HG03064 (cell line): Measurements from ENCODE around the gene PPM1L.

ENCODE experiments used
- ATAC-seq: cut with Tn5 transposase; IDR thresholded peaks from one replicate; pipeline ENCODE4 v1.9.1; 2021; ENCODE audit warnings: low read depth; ENCODE audit not compliant: unreplicated experiment

PPM1L gene

DNA sequence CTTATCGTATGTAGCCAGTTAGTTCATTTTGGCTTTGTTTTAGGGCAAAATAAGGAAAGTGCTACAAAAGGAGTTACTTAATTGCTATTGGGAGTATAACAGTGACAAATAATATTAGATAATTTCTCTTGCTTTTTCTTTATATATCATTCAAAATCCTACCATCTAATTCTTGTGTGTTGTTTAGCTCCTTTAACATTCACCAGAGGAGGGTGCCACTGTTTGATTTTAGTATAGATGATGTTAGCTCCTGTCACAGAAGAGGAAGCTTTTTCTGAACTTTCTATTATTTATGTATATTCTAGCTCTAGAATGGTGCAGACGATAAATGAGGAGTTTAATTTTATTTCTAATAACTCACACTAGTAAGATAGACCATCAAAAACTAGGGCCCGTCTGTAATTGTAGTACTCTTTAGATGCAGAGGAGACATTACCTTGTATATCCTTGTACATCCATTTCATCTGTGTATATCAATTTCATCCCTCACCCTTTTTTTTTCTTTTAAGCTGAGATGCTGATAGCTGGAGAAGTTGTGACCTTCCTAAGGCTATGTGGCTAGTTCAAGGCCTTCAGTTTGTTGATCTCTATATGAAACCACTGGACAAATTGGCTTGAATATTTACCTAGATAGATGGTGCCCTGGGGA, 3.0 kb downstream of the PPM1L start:
- no peak for ATAC-seq

DNA sequence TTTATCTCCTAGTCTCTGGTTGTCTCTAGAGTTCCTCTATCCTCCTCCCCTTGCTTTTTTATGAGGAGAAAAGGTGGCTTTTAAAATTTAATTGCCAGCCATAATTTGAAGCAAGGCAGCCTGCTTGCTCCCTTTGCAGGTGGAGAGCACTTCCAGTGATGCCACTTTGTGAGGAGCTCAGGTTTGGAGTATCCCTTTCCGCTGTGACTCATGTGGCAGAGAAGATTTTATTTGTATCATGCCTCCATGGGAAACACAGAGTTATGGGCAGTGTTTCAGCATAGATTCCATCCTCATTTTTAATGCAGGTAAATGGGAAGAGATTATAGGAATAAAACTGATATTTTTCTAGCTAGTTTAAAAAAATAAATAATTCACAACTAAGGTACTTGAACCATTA, 7.0 kb downstream of the PPM1L start:
- no peak for ATAC-seq

GRCh38 chr3:160765211-160765610, 9.2 kb downstream of the PPM1L start:
- no peak for ATAC-seq

DNA sequence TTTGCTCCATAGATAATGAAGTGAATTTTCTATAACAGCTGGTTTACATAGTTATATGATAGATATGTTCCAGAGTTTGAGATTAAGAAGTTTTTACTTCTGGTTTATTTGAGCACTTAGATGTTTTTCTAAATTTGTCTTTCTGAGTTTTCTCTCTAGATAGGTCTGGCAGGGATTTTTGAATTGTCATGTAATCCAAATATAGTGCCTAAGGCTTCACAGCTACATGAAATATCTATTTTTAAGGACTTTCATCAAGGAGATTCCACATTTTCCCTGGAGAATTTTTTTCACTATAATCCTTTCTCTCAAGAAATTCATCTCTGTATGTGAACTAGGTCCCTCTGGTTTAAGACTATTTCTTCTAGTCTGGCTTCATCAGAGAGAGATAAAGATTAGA, 12.0 kb downstream of the PPM1L start:
- ATAC-seq = no peak

GRCh38 chr3:160768918-160769317, 12.9 kb downstream of the PPM1L start:
- no peak for ATAC-seq

DNA sequence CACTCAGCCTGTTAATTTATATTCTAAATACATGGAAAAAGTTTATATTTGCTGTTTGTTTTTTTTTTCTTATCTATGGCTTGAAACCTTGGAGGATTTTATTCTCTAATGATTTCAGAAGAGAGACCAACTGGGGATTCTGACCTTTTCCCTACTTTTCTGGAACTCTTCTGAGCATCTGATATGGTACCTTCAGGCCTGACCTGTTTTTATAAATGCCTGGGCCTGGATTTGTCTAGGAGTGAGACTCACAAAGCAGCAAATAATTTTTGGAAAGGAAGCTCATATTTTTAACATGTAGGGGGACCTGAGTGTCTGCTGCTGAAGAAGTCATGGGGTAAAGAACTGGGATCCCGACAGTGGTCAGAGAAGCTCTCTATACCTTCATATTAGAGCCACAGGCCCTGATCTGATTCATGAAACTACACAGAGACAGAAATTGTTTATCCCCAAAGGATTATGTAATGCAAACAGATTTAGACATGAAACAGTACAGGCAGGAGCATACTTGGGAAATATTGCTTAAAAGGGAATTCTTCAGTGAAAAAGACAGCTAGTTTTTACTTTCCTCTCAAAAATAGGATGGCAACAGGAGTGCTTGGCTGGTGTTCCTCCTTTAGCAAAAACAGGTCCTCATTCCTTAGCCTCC, 15.9 kb downstream of the PPM1L start:
- ATAC-seq = no peak

DNA sequence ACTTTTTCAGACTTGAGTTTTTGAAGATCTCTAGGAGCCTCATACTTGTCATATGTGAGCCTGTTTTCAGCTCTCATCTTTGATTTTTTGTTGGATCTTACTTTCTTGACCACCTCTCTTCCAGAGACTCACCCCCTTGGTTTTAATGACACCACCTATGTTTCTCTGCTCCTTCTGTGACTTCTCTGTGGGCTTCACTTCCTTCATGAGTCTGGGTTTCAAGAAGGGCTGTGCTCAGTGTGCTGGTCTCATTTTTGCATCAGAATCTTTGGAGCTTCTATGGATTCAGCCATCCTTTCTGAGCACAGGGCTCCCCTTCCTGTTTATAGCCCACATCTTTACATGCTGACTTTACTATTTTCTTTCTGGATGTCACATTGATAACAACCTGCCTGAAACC, 17.7 kb downstream of the PPM1L start:
- ATAC-seq = no peak

DNA sequence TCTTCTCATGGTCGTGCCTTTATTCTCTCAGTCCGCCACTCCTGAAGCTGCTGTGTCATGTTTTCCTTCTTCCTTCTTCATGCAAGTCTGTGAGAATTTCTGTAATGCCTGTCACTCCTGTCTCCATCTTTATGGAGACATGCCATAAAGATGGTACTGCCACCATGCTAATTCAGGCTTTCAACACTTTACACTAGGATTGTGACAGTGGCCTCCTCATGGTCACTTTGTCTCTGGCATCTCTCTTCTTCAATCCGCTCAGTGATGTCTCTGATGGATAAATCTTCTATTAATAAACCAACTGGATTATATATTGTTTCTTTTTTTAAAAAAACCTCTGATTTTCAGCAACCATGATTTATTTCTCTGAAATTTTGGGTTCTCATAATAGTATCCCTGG, 18.1 kb downstream of the PPM1L start:
- ATAC-seq = no peak

- no peak for ATAC-seq
These were observed 22.4 kb downstream of the PPM1L start for GRCh38 chr3:160778480-160778879.

GRCh38 chr3:160779040-160779439, 23.0 kb downstream of the PPM1L start:
- no peak for ATAC-seq

- no peak for ATAC-seq
These were observed 24.2 kb downstream of the PPM1L start for GRCh38 chr3:160780245-160780644.

DNA sequence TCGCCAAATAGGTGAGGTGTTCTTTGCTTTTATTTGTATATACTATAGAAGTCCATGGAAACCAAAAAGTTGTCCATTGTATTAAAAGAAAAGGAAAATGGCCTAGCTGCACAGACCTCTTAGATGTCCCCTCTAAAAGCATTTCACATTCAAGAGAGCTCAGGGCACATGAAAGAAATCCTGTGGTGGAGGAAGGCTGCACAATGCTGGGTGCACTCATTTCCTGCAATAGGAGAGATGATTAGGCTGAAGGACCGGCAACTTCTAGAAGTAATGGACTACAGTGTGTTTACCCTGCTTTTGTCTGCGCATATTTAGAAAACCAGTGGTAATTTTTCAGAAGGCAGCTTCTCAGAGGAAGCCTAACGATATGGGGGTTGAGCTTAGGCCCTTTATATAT, 25.4 kb downstream of the PPM1L start:
- no peak for ATAC-seq

DNA sequence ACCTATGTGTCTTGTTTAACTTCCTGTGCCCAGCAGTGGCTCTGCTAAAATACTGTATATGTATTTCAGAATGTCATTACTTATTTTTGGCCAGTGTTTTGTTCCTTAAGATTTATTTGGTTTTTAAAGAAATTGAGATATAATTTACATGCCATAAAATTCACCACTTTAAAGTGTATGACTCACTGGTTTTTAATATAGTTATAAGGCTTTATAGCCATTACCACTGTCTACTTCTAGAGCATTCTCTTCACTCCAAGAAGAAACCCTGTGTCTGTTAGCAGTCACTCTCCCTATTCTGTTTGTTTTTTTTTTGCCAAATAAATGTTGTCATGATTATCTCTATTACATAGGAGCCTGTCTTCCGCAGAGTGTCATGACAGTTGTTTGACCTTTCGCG, 25.8 kb downstream of the PPM1L start:
- no peak for ATAC-seq

DNA sequence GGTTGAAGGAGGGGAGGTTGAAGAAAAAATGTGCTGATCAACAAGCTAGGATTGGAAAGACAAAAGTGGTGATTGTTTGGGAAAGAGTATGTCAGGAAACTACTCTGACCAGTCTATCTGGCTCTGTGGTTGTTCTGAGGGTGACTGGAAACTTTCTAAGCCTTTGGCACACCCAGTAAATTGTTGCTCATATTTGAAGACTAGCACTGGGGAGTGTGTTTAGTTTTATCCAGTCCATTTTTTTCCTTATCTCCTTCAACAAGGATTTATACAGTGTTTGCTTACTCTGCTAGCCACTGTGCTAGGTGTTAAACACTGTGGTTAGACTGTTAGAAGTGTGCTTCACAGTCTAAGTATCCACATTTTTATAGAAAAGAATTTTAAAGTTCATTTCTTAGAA, 28.8 kb downstream of the PPM1L start:
- no peak for ATAC-seq

DNA sequence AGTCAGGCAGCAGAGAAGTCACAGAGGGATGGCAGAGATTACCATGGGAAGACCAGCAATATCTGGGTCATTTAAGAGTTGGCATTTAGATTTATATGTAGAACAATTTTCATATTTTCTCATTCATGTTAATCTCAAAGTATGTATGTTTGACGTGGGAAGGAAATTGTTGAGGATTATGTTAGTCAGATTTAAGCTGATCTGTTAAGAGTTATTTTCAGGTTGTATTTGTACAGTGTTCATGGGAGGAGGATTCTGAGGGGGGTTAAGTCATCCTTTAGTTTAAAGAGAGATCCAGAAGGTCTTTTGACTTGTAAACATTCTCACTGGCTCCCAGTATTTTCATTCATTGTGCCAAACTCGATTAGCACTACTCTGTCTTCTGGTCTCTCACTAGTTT, 34.7 kb downstream of the PPM1L start:
- ATAC-seq = no peak

DNA sequence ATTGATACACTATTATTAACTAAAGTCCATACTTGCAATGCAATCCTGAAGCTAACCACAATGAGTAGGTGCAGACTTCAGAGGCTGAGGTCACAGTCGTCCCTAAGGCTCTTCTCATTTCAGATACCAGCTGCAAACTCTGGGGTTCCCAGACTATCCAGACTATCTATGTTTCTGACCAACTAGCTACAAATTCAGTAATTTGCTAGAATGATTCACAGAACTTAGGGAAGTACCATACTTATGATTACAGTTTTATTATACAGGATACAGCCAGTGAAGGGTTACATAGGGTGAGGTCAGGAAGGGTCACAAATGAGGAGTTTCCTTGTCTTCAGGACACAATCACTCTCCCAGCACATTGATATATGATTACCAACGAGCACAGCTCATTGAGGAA, 36.5 kb downstream of the PPM1L start:
- ATAC-seq = no peak

- no peak for ATAC-seq
These were observed 37.8 kb downstream of the PPM1L start for GRCh38 chr3:160793722-160794252.

GRCh38 chr3:160796089-160796812, 40.2 kb downstream of the PPM1L start:
- ATAC-seq = no peak

DNA sequence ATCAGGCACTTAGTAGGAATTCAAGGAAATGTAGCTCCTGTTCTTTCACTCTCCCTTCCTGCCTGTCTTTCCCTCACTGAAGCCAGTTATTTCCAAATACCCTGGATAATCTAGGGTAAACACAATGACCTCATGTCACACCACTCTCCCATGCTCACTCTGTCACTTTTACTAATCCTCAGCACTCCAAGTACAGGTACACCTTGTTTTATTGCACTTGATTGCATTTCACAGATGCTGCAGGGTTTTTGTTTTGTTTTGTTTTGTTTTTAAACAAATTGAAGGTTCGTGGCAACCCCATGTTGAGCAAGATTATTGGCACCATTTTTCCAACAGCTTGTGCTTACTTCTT, 40.8 kb downstream of the PPM1L start:
- no peak for ATAC-seq

DNA sequence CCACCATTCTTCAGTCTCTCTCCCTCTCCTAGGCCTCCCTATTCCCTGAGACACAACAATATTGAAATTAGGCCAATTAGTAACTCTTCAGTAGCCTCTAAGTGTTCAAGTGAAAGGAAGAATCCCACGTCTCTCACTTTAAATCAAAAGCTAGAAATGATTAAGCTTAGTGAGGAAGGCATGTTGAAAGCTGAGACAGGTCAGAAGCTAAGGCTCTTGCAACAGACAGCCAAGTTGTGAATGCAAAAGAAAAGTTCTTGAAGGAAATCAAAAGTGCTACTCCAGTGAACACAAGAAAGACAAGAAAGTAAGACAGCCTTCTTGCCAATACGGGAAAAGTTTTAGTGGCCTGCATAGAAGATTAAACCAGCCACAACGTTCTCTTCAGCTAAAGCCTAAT, 41.3 kb downstream of the PPM1L start:
- no peak for ATAC-seq

DNA sequence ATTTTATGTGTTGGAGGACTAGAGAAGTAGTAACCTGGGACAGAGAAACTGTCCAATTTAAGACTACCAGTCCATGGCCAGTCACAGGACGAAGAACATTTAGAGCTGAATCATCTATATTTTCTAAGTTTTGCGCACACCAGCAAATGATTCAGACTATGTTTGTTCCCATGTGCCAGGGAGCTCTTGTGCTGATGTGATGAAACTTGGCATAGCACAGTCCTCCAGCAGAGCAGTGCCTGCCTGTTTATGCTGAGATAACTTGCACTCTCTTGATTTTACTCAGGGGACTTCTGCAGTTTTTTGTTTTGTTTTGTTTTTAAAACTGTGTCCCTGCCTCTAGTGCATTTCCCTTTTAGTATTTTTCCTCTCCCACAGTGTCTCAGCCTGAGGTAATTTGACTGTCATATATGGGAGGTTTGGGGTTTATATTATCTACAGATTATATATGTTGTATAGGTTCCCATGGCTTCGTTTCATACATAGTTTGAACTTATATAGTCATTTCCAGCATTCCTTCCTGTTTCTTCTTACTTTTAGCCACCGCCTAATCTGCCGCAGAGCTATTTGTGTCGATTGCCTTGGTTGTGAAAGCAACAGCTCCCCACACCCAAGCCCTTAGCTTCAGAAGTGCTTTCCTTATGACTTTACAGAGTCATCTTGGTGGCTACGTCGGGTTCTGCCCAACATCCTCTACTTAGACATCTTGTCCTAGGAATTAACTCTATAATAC, 45.5 kb downstream of the PPM1L start:
- peak; percentile 67 for ATAC-seq
